KMS-11 (cell line): ENCODE data around the gene TBC1D4.

Source experiments
- H2AFZ ChIP-seq: fragments of 200-600 bp; sonication (generic); 2 replicates; pipeline ENCODE4 v1.6.1; 2016; ENCODE audit warnings: antibody characterized with exemption, mixed run types, low read depth
- H3K27ac ChIP-seq: fragments of 200-600 bp; sonication (generic); 2 replicates; pipeline ENCODE4 v1.6.1; 2016; ENCODE audit warnings: mild to moderate bottlenecking, mixed run types
- H3K27me3 ChIP-seq: fragments of 200-600 bp; sonication (generic); 2 replicates; pipeline ENCODE4 v1.6.1; 2017; ENCODE audit warnings: mild to moderate bottlenecking, low read depth, mixed run types, moderate library complexity; ENCODE audit not compliant: insufficient read depth
- H3K36me3 ChIP-seq: fragments of 200-600 bp; sonication (generic); 2 replicates; pipeline ENCODE4 v1.6.1; 2017; ENCODE audit warnings: mild to moderate bottlenecking, mixed run types; ENCODE audit not compliant: insufficient read depth
- H3K4me1 ChIP-seq: fragments of 200-600 bp; sonication (generic); 2 replicates; pipeline ENCODE4 v1.6.1; 2016; ENCODE audit warnings: mild to moderate bottlenecking, low read depth, mixed run types; ENCODE audit not compliant: poor library complexity, severe bottlenecking
- H3K4me2 ChIP-seq: fragments of 200-600 bp; sonication (generic); 2 replicates; pipeline ENCODE4 v1.7.0; 2016; ENCODE audit warnings: mild to moderate bottlenecking, mixed run types
- H3K4me3 ChIP-seq: fragments of 200-600 bp; sonication (generic); IDR thresholded peaks from 2 replicates; pipeline ENCODE4 v1.6.1; 2017; ENCODE audit warnings: low read depth, low read length, mixed read lengths; ENCODE audit not compliant: insufficient read depth
- H3K79me2 ChIP-seq: fragments of 200-600 bp; sonication (generic); 2 replicates; pipeline ENCODE4 v1.6.1; 2016; ENCODE audit warnings: low read depth, mixed run types; ENCODE audit not compliant: insufficient read depth
- H3K9ac ChIP-seq: fragments of 200-600 bp; sonication (generic); 2 replicates; pipeline ENCODE4 v1.6.1; 2016; ENCODE audit warnings: mild to moderate bottlenecking, mixed run types
- H4K20me1 ChIP-seq: fragments of 200-600 bp; sonication (generic); 2 replicates; pipeline ENCODE4 v1.6.1; 2016; ENCODE audit warnings: mild to moderate bottlenecking, mixed run types; ENCODE audit not compliant: insufficient read depth
- TF ChIP-seq, protein P1 (sequence below): fragments of 200-600 bp; sonication (generic); conservative IDR thresholded peaks from 2 replicates; pipeline ENCODE4 v1.6.1; 2017; ENCODE audit warnings: low read depth, mild to moderate bottlenecking, antibody characterized with exemption, low read length, moderate library complexity, mixed read lengths

The TBC1D4 gene

DNA sequence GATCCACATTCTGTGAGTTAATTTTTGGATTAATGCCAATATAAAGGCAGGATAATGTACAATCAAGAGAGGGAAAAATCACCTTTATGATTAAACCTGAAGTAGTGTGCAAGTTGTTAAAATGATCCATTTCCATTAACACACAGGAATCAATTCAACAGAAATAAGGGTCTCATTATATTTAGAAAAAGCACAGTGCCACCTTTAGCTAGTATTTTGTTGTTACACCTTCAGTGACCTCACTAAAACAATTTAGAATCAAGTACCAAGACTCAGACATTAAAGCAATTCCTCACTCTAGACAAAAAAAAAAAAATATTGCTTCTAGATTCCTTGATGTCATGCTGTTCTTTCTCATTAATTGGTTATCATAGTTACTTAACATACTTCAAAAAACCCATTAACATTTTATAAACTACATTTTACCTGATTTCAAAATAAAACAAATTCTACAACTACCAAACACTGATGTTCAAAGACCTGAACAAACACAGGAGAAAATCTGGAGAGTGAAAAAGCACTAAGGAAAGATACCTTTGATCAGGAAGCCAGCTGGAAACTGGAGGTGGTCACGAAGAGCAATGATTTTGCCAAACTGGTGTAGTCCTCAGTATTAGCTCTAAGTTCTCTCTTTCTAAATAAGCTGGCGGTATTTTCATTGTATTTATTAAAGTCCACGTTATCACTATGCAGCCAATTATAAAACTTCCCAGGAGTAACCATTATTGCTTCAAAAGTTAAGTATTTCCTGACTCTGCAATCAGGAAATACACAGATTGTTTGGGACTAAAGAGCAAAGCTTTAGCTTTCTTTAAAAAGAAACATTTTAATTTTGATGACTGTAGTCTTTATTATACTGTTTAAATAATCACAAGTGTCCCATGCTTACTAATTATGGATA, 115.3 kb downstream of the TBC1D4 start:
- TF ChIP-seq, protein P1, sequence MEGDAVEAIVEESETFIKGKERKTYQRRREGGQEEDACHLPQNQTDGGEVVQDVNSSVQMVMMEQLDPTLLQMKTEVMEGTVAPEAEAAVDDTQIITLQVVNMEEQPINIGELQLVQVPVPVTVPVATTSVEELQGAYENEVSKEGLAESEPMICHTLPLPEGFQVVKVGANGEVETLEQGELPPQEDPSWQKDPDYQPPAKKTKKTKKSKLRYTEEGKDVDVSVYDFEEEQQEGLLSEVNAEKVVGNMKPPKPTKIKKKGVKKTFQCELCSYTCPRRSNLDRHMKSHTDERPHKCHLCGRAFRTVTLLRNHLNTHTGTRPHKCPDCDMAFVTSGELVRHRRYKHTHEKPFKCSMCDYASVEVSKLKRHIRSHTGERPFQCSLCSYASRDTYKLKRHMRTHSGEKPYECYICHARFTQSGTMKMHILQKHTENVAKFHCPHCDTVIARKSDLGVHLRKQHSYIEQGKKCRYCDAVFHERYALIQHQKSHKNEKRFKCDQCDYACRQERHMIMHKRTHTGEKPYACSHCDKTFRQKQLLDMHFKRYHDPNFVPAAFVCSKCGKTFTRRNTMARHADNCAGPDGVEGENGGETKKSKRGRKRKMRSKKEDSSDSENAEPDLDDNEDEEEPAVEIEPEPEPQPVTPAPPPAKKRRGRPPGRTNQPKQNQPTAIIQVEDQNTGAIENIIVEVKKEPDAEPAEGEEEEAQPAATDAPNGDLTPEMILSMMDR, result no peak
- Histone ChIP-seq H3K27me3 (no peaks in the 10 kb centered on the region), H3K79me2 (no peaks in the 10 kb centered on the region), H3K36me3 (no peaks in the 10 kb centered on the region), H2AFZ (no peak overlapping the region), H3K4me2 (no peak overlapping the region), H3K4me3 (no peak overlapping the region), H3K4me1 (no peaks in the 10 kb centered on the region), H4K20me1 (no peaks in the 10 kb centered on the region), H3K27ac (no peak overlapping the region), H3K9ac (no peak overlapping the region)

DNA sequence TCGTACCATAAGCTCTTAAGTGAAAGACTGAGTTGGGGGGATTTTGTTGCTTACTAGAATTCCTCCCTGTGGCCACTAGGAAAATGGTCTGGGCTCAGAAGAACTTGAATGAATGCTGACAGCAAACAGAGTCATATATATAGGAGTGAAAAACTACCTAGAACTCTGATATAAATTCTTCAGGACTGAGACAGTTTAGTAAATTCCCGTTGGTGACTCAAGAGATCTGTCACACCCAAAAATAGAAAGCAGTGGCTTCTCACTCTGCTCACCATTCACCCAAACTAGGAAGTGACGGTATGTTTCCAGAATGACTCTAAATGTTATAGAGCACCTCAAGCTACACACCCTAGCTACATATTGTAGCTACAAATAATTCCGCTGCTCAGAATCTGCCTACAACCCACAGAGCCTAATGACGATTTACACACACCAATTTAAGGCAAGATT, 116.2 kb downstream of the TBC1D4 start:
- TF ChIP-seq, protein P1, result no peak
- no peak overlapping the region for H3K4me2 ChIP-seq
- no peaks in the 10 kb centered on the region for H3K36me3 ChIP-seq
- H3K79me2 ChIP-seq, result no peaks in the 10 kb centered on the region
- no peaks in the 10 kb centered on the region for H3K4me1 ChIP-seq
- H3K27me3 ChIP-seq, result no peaks in the 10 kb centered on the region
- no peak overlapping the region for H3K4me3 ChIP-seq
- no peak overlapping the region for H2AFZ ChIP-seq
- no peak overlapping the region for H3K9ac ChIP-seq
- no peak overlapping the region for H3K27ac ChIP-seq
- H4K20me1 ChIP-seq, result no peaks in the 10 kb centered on the region

DNA sequence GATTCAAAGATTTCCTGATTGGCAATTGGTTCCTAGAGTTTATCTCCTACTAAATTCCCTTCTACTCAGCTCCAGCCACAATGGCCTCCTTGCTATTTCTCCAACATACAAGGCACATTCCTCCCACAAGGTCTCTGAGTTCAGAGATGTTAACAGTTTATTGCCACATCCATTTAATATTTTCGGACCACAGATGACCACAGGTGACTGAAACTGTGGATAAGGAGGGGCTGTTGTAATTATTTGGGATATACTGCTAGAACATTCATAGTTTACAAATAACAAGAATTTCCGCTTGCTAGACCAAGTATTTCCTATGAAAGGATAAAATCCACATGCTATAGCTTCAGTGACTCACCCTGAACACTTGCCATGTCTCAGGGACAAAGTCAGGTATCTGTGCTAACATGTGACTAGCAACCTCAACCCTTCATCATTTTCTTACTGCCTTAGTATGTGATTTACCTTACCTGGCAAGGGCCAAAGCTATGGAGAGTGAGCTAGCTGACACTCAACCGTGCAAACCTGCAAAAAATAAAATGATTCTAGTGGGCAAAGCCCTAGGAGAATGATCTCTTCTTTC, 117.7 kb downstream of the TBC1D4 start:
- Histone ChIP-seq H4K20me1 (no peaks in the 10 kb centered on the region), H3K4me2 (no peak overlapping the region), H3K27ac (no peak overlapping the region), H3K4me3 (no peak overlapping the region), H3K36me3 (no peaks in the 10 kb centered on the region), H3K4me1 (no peaks in the 10 kb centered on the region), H3K79me2 (no peaks in the 10 kb centered on the region), H3K9ac (no peak overlapping the region), H2AFZ (no peak overlapping the region), H3K27me3 (no peaks in the 10 kb centered on the region)
- TF ChIP-seq, protein P1, result no peak

DNA sequence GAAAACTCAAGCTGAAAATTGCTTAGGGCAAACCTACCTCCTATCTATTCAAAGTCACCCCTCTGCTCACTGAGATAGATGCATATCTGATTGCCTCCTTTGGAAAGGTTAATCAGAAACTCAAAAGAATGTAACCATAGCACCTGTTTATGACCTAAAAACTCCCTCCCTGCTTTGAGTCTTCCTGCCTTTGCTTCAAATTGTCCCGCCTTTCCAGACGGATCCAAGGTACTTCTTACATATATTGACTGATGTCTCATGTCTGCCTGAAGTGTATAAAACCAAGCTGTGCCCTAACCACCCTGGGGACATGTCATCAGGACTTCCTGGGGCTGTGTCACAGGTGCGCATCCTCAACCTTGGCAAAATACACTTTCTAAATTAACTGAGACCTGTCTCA, 118.6 kb downstream of the TBC1D4 start:
- Histone ChIP-seq H3K9ac (no peak overlapping the region), H3K36me3 (no peaks in the 10 kb centered on the region), H3K27ac (no peak overlapping the region), H2AFZ (no peak overlapping the region), H3K4me2 (no peak overlapping the region), H3K4me3 (no peak overlapping the region), H3K27me3 (no peaks in the 10 kb centered on the region), H4K20me1 (no peaks in the 10 kb centered on the region), H3K4me1 (peaks cover under 1% of the 10 kb centered on the region), H3K79me2 (no peaks in the 10 kb centered on the region)
- TF ChIP-seq, protein P1, result no peak
